ENCODE data around the gene CALHM1.
"Not testable (repeated sequence)": the region's sequence is repeated elsewhere in the genome, so short reads cannot be mapped to it uniquely, and the experiment has no call there.

Gene CALHM1

DNA sequence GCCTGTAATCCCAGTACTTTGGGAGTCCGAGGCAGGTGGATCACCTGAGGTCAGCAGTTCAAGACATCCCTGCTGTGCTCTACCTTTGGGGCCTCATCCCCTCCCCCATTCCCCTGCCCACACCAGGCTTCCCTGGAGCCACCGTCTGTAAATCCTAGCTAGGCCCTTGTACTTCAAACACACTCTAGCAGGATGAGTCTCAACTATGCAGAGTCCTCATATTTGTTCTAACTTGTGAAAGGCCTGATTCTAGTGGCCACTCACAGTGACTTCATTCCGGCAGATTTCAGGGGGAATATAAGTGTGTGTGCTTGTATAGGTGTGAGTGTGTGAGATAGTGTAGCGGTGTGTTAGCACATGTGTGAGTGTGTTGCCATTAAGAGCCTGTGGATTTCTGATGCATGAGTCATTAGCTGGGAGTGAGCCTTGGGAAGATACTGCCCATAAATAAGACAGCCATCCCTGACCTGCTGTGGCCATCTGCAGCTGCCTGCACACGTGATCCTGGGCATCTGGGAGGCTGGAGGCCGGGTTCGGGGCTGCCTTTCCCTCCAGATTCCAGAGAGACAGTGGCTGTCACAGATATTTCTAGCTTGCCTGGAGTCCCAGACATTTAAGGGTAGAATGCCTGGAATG, 33.1 kb upstream of the CALHM1 start:
- peaks cover 9% of the 10 kb centered on the region for H3K4me1 ChIP-seq (ENCODE audit: insufficient read depth, low read length, poor library complexity, severe bottlenecking)
- no peaks in the 10 kb centered on the region for H3K36me3 ChIP-seq (ENCODE audit: insufficient read depth, low read length)
- no peaks in the 10 kb centered on the region for H3K9me2 ChIP-seq (replicated peaks; ENCODE audit: low read depth, low read length)
- no peaks in the 10 kb centered on the region for H3F3A ChIP-seq (ENCODE audit: low read depth)
- TF ChIP-seq EZH2phosphoT487 (IDR thresholded peaks at IDR 0.05; ENCODE audit: borderline replicate concordance): no peak
- TF ChIP-seq, protein P1, sequence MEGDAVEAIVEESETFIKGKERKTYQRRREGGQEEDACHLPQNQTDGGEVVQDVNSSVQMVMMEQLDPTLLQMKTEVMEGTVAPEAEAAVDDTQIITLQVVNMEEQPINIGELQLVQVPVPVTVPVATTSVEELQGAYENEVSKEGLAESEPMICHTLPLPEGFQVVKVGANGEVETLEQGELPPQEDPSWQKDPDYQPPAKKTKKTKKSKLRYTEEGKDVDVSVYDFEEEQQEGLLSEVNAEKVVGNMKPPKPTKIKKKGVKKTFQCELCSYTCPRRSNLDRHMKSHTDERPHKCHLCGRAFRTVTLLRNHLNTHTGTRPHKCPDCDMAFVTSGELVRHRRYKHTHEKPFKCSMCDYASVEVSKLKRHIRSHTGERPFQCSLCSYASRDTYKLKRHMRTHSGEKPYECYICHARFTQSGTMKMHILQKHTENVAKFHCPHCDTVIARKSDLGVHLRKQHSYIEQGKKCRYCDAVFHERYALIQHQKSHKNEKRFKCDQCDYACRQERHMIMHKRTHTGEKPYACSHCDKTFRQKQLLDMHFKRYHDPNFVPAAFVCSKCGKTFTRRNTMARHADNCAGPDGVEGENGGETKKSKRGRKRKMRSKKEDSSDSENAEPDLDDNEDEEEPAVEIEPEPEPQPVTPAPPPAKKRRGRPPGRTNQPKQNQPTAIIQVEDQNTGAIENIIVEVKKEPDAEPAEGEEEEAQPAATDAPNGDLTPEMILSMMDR (conservative IDR thresholded peaks at IDR 0.05; ENCODE audit: low read length): no peak
- no peaks in the 10 kb centered on the region for H3K79me2 ChIP-seq (ENCODE audit: insufficient read depth, low read length)
- H3K9ac ChIP-seq (ENCODE audit: low read depth, low read length, poor library complexity, severe bottlenecking): no peak overlapping the region
- no peak overlapping the region for H3K4me2 ChIP-seq (ENCODE audit: low read depth, low read length, poor library complexity, severe bottlenecking)
- no peaks in the 10 kb centered on the region for H3K9me3 ChIP-seq (ENCODE audit: insufficient read depth, low read depth, low read length)
- H3K4me3 ChIP-seq (ENCODE audit: low read length, poor library complexity, severe bottlenecking): no peak overlapping the region
- H4K20me1 ChIP-seq (ENCODE audit: insufficient read depth, low read length, poor library complexity, severe bottlenecking): no peaks in the 10 kb centered on the region
- peaks cover 26% of the 10 kb centered on the region for H3K27me3 ChIP-seq (ENCODE audit: insufficient read depth, low read length, poor library complexity, severe bottlenecking)
- no peak overlapping the region for H2AFZ ChIP-seq (ENCODE audit: low read length)

GRCh38 chr10:103490986-103491314, 32.2 kb upstream of the CALHM1 start:
- H2AFZ ChIP-seq (ENCODE audit: low read length): no peak overlapping the region
- no peaks in the 10 kb centered on the region for H3K79me2 ChIP-seq (ENCODE audit: insufficient read depth, low read length)
- peak overlapping the region; percentile 1 for H3K4me2 ChIP-seq (ENCODE audit: low read depth, low read length, poor library complexity, severe bottlenecking)
- H3K4me3 ChIP-seq (ENCODE audit: low read length, poor library complexity, severe bottlenecking): no peak overlapping the region
- no peak for TF ChIP-seq EZH2phosphoT487 (IDR thresholded peaks at IDR 0.05; ENCODE audit: borderline replicate concordance)
- TF ChIP-seq, protein P1 (conservative IDR thresholded peaks at IDR 0.05; ENCODE audit: low read length): no peak
- H3K36me3 ChIP-seq (ENCODE audit: insufficient read depth, low read length): no peaks in the 10 kb centered on the region
- H3K4me1 ChIP-seq (ENCODE audit: insufficient read depth, low read length, poor library complexity, severe bottlenecking): peaks cover 9% of the 10 kb centered on the region
- no peaks in the 10 kb centered on the region for H3K9me2 ChIP-seq (replicated peaks; ENCODE audit: low read depth, low read length)
- no peak overlapping the region for H3K9ac ChIP-seq (ENCODE audit: low read depth, low read length, poor library complexity, severe bottlenecking)
- H3K27me3 ChIP-seq (ENCODE audit: insufficient read depth, low read length, poor library complexity, severe bottlenecking): peaks cover 26% of the 10 kb centered on the region
- no peaks in the 10 kb centered on the region for H4K20me1 ChIP-seq (ENCODE audit: insufficient read depth, low read length, poor library complexity, severe bottlenecking)
- H3K9me3 ChIP-seq (ENCODE audit: insufficient read depth, low read depth, low read length): no peaks in the 10 kb centered on the region
- H3F3A ChIP-seq (ENCODE audit: low read depth): no peaks in the 10 kb centered on the region

GRCh38 chr10:103487410-103487708, 28.7 kb upstream of the CALHM1 start:
- no peak overlapping the region for H3K4me2 ChIP-seq (ENCODE audit: low read depth, low read length, poor library complexity, severe bottlenecking)
- no peak overlapping the region for H3K9ac ChIP-seq (ENCODE audit: low read depth, low read length, poor library complexity, severe bottlenecking)
- H2AFZ ChIP-seq (ENCODE audit: low read length): no peak overlapping the region
- no peaks in the 10 kb centered on the region for H3K9me2 ChIP-seq (replicated peaks; ENCODE audit: low read depth, low read length)
- no peaks in the 10 kb centered on the region for H4K20me1 ChIP-seq (ENCODE audit: insufficient read depth, low read length, poor library complexity, severe bottlenecking)
- H3K4me1 ChIP-seq (ENCODE audit: insufficient read depth, low read length, poor library complexity, severe bottlenecking): peaks cover 9% of the 10 kb centered on the region
- H3K79me2 ChIP-seq (ENCODE audit: insufficient read depth, low read length): no peaks in the 10 kb centered on the region
- no peaks in the 10 kb centered on the region for H3K9me3 ChIP-seq (ENCODE audit: insufficient read depth, low read depth, low read length)
- TF ChIP-seq EZH2phosphoT487 (IDR thresholded peaks at IDR 0.05; ENCODE audit: borderline replicate concordance): no peak
- TF ChIP-seq, protein P1 (conservative IDR thresholded peaks at IDR 0.05; ENCODE audit: low read length): no peak
- H3K4me3 ChIP-seq (ENCODE audit: low read length, poor library complexity, severe bottlenecking): no peak overlapping the region
- no peaks in the 10 kb centered on the region for H3K27me3 ChIP-seq (ENCODE audit: insufficient read depth, low read length, poor library complexity, severe bottlenecking)
- no peaks in the 10 kb centered on the region for H3F3A ChIP-seq (ENCODE audit: low read depth)
- no peaks in the 10 kb centered on the region for H3K36me3 ChIP-seq (ENCODE audit: insufficient read depth, low read length)

GRCh38 chr10:103486635-103487409, 28.1 kb upstream of the CALHM1 start:
- H3F3A ChIP-seq (ENCODE audit: low read depth); H3K36me3 ChIP-seq (ENCODE audit: insufficient read depth, low read length); H3K4me1 ChIP-seq (ENCODE audit: insufficient read depth, low read length, poor library complexity, severe bottlenecking); H3K9me3 ChIP-seq (ENCODE audit: insufficient read depth, low read depth, low read length); H3K9me2 ChIP-seq (replicated peaks; ENCODE audit: low read depth, low read length); H3K4me2 ChIP-seq (ENCODE audit: low read depth, low read length, poor library complexity, severe bottlenecking); H3K79me2 ChIP-seq (ENCODE audit: insufficient read depth, low read length); H3K27me3 ChIP-seq (ENCODE audit: insufficient read depth, low read length, poor library complexity, severe bottlenecking); H4K20me1 ChIP-seq (ENCODE audit: insufficient read depth, low read length, poor library complexity, severe bottlenecking); H2AFZ ChIP-seq (ENCODE audit: low read length); H3K9ac ChIP-seq (ENCODE audit: low read depth, low read length, poor library complexity, severe bottlenecking); H3K4me3 ChIP-seq (ENCODE audit: low read length, poor library complexity, severe bottlenecking): not testable (repeated sequence)
